K562 (cell line): ENCODE data around the gene NUDT22. TPM values are rescaled to one million over a fixed set of nuclear protein-coding genes. Genes with fewer than 3 reads are reported as not detected.

Experiments used
- ATAC-seq: fragments of 200-7000 bp; cut with Tn5 transposase; 3 replicates; pipeline ENCODE4 v1.9.1; 2020; ENCODE audit warnings: moderate library complexity
- BruUV-seq: library from RNA; stranded (reverse); fragments of 400-500 nt; replicated peaks from 2 replicates; lab custom pipeline; 2021; lab: Mats Ljungman, UMichigan
- CTCF ChIA-PET: fragments of 300-600 bp; formaldehyde crosslinking; extraction: SDS; loops from one replicate; lab custom pipeline; 2021; ENCODE audit warnings: low intra/inter-chr PET ratio; lab: Yijun Ruan, JAX
- POLR2A ChIA-PET: fragments of 300-600, 350-650 bp; sonication (Branson Sonifier 250); formaldehyde crosslinking; extraction: SDS; loops from one replicate; lab custom pipeline; 2021; ENCODE audit warnings: antibody characterized with exemption, inconsistent platforms; lab: Yijun Ruan, JAX
- DNase-seq, 4 experiments: peaks; one replicate each; pipeline versions ENCODE4 v3.0.0 to v3.0.0-alpha.2; 2011 to 2018; ENCODE audit warnings: low spot score in 3 of 4, mixed read lengths in 3 of 4; ENCODE audit errors: extremely low read depth in 1 of 4
- FAIRE-seq: peaks from 2 replicates; lab custom pipeline; 2011; peaks lifted over from hg19 to GRCh38; lab: Jason Lieb, UNC
- H2AFZ ChIP-seq: 2 replicates; pipeline ENCODE4 v1.6.0; 2011; ENCODE audit warnings: low read depth, low read length, control low read depth, inconsistent platforms
- H3K27ac ChIP-seq: fragments of 200-600 bp; 3 replicates; pipeline ENCODE4 v1.8.0; 2011; ENCODE audit warnings: low read depth, mild to moderate bottlenecking, control low read depth, inconsistent platforms, low read length, moderate library complexity, mixed read lengths; ENCODE audit errors: extremely low read depth
- H3K27me3 ChIP-seq, 2 experiments: fragments of 300-600 bp in 1 of 2; 2 replicates in 1 of 2; 3 replicates in 1 of 2; pipeline versions ENCODE4 v1.6.0 to v1.8.0; 2011; ENCODE audit warnings: inconsistent platforms in 2 of 2, low read length in 2 of 2, mild to moderate bottlenecking in 1 of 2, mixed read lengths in 1 of 2, moderate library complexity in 1 of 2; ENCODE audit not compliant: control insufficient read depth in 2 of 2, insufficient read depth in 2 of 2
- H3K36me3 ChIP-seq: fragments of 300-600 bp; 3 replicates; pipeline ENCODE4 v1.8.0; 2011; ENCODE audit warnings: mild to moderate bottlenecking, low read length, inconsistent platforms; ENCODE audit not compliant: control insufficient read depth, insufficient read depth
- H3K4me1 ChIP-seq, 2 experiments: fragments of 200-600 bp in 1 of 2; replicated peaks in 1 of 2; 2 replicates in 1 of 2; 3 replicates in 1 of 2; pipeline versions ENCODE4 v1.5.1 to v1.8.0; 2011; ENCODE audit warnings: inconsistent platforms in 2 of 2, low read length in 2 of 2, mild to moderate bottlenecking in 1 of 2, mixed read lengths in 1 of 2, moderate library complexity in 1 of 2; ENCODE audit not compliant: control insufficient read depth in 2 of 2, insufficient read depth in 2 of 2
- H3K4me2 ChIP-seq: 2 replicates; pipeline ENCODE4 v1.6.1; 2011; ENCODE audit warnings: low read length, control low read depth, inconsistent platforms, mixed read lengths; ENCODE audit not compliant: insufficient read depth
- H3K4me3 ChIP-seq: fragments of 200-600 bp; sonication (generic), shearing (Covaris generic); 2 replicates; pipeline ENCODE4 v1.5.1; 2016; ENCODE audit warnings: control low read depth, inconsistent platforms
- H3K79me2 ChIP-seq: fragments of 200-600 bp; 3 replicates; pipeline ENCODE4 v1.8.0; 2011; ENCODE audit warnings: low read length, inconsistent platforms; ENCODE audit not compliant: control insufficient read depth, insufficient read depth
- H3K9ac ChIP-seq, 2 experiments: 2 replicates each; pipeline versions ENCODE4 v1.6.0 to v1.6.1; 2011; ENCODE audit warnings: low read depth in 2 of 2, low read length in 2 of 2, control low read depth in 1 of 2, inconsistent platforms in 1 of 2, mild to moderate bottlenecking in 1 of 2, mixed read lengths in 1 of 2; ENCODE audit not compliant: insufficient read depth in 1 of 2
- H3K9me1 ChIP-seq: one replicate; pipeline ENCODE4 v1.6.0; 2011; ENCODE audit warnings: inconsistent platforms, mild to moderate bottlenecking, low read length, moderate library complexity; ENCODE audit not compliant: control insufficient read depth, insufficient read depth
- H3K9me3 ChIP-seq: replicated peaks from 2 replicates; pipeline ENCODE4 v1.5.1; 2011; ENCODE audit warnings: low read depth, low read length, inconsistent platforms; ENCODE audit not compliant: control insufficient read depth, insufficient read depth
- H4K20me1 ChIP-seq: replicated peaks from 2 replicates; pipeline ENCODE4 v1.6.1; 2011; ENCODE audit warnings: low read length, inconsistent platforms, mixed read lengths; ENCODE audit not compliant: control insufficient read depth, insufficient read depth
- CBX3 ChIP-seq, 2 experiments: IDR thresholded peaks; 1 replicate in 1 of 2; 2 replicates in 1 of 2; pipeline ENCODE4 v1.6.1; 2012; ENCODE audit warnings: inconsistent platforms in 2 of 2, low read length in 2 of 2, borderline replicate concordance in 1 of 2, control low read depth in 1 of 2
- GABPB1 ChIP-seq: sonication (generic); formaldehyde crosslinking; IDR thresholded peaks from 2 replicates; pipeline ENCODE4 v1.8.0; 2022; ENCODE audit warnings: mild to moderate bottlenecking, missing genetic modification reagents
- HDAC3 ChIP-seq: fragments of 450-650 bp; IDR thresholded peaks from 2 replicates; pipeline ENCODE4 v1.6.1; 2018; ENCODE audit warnings: borderline replicate concordance, mild to moderate bottlenecking, moderate library complexity; ENCODE audit not compliant: partially characterized antibody
- HNRNPH1 ChIP-seq: fragments of 200-400 bp; formaldehyde crosslinking; optimal IDR thresholded peaks from 2 replicates; pipeline ENCODE3; 2017; ENCODE audit warnings: low read depth, mild to moderate bottlenecking, low read length, moderate library complexity
- KAT7 ChIP-seq: sonication (generic); formaldehyde crosslinking; IDR thresholded peaks from 2 replicates; pipeline ENCODE4 v1.8.0; 2022; ENCODE audit warnings: missing genetic modification reagents, mild to moderate bottlenecking, borderline replicate concordance
- TAL1 ChIP-seq: fragments of 450-650 bp; IDR thresholded peaks from 2 replicates; pipeline ENCODE4 v1.6.1; 2016; ENCODE audit warnings: mild to moderate bottlenecking
- TBP ChIP-seq: optimal IDR thresholded peaks from 2 replicates; pipeline ENCODE3; 2011; ENCODE audit warnings: low read depth, low read length, improper control_type of control experiment
- ZBTB1 ChIP-seq: sonication (generic); formaldehyde crosslinking; IDR thresholded peaks from 2 replicates; pipeline ENCODE4 v1.8.1; 2023; ENCODE audit warnings: missing genetic modification reagents, low read depth, mild to moderate bottlenecking, borderline replicate concordance
- ZNF165 ChIP-seq: fragments of 250-450 bp; sonication (Bioruptor Pico); IDR thresholded peaks from 2 replicates; pipeline ENCODE4 v1.4.0; 2020; ENCODE audit warnings: borderline replicate concordance
- ZNF274 ChIP-seq: IDR thresholded peaks from 2 replicates; pipeline ENCODE4 v1.6.1; 2011; ENCODE audit warnings: low read depth, mild to moderate bottlenecking, low read length, moderate library complexity, borderline replicate concordance
- ZNF324 ChIP-seq: fragments of 250-450 bp; sonication (Bioruptor Pico); IDR thresholded peaks from 2 replicates; pipeline ENCODE4 v1.4.0; 2020; ENCODE audit warnings: mild to moderate bottlenecking
- ZNF740 ChIP-seq, 3 experiments: fragments of 200-800 bp in 1 of 3; sonication (Bioruptor generic) in 1 of 3; sonication (generic) in 1 of 3; formaldehyde crosslinking in 1 of 3; IDR thresholded peaks; 2 replicates each; pipeline versions ENCODE4 v1.6.1 to v1.8.0; 2016 to 2022; ENCODE audit warnings: mild to moderate bottlenecking in 2 of 3, missing compliant biosample characterization in 2 of 3, missing genetic modification characterization in 2 of 3, missing genetic modification reagents in 1 of 3
- WGBS: fragments of 100-300 bp; shearing (Covaris generic); methylation state at CpG from one replicate; pipeline ENCODE4 v1.1.6; 2016; ENCODE audit warnings: low coverage, mixed read lengths; ENCODE audit not compliant: insufficient coverage; ENCODE audit errors: missing lambda C conversion rate; 5-methylcytosine and 5-hydroxymethylcytosine counted together
- in situ Hi-C: fragments of 300-500 bp; cut with MboI; formaldehyde crosslinking; loops from 4 replicates; pipeline ENCODE4 v1.15.0; 2018; ENCODE audit warnings: inconsistent platforms, mixed read lengths
- intact Hi-C: fragments of 100-400 bp; cut with micrococcal nuclease; formaldehyde crosslinking; loops from 2 replicates; pipeline ENCODE4 v1.14.2; 2022
- polyA plus RNA-seq, 8 experiments: library from polyadenylated mRNA; depleted of rRNA in 4 of 8; stranded (reverse) in 5 of 8; unstranded in 3 of 8; fragments of >200 nt; fragmentation: Nextera tagmentation in 2 of 8; fragmentation: Illumina TruSeq in 1 of 8; extraction: Ambion mirVana in 2 of 8; extraction: Trizol in 1 of 8; gene quantifications; 2 replicates each; pipeline versions ENCODE4 v1.2.1 to v1.2.3, GENCODE V29; 2011 to 2014; ENCODE audit warnings: inconsistent platforms in 1 of 8, missing spikeins in 1 of 8
- total RNA-seq, 7 experiments: library from RNA; depleted of rRNA in 6 of 7; stranded (reverse); fragments of >200 nt in 6 of 7; fragmentation: Illumina TruSeq in 2 of 7; extraction: Trizol in 2 of 7; gene quantifications; 2 replicates each; pipeline versions ENCODE4 v1.2.1 to v1.2.3, GENCODE V29; 2011 to 2021; ENCODE audit warnings: low replicate concordance in 1 of 7
- TF ChIP-seq, protein P1 (sequence below): fragments of 250-450 bp; sonication (Bioruptor Pico); IDR thresholded peaks from 2 replicates; pipeline ENCODE4 v1.8.0; 2022; ENCODE audit warnings: inconsistent platforms, mild to moderate bottlenecking, moderate library complexity, borderline replicate concordance
- TF ChIP-seq, protein P2 (sequence below), 2 experiments: fragments of 150-350 bp in 1 of 2; IDR thresholded peaks; 2 replicates each; pipeline ENCODE4 v1.6.1; 2012 to 2016; ENCODE audit warnings: low read depth in 2 of 2, low read length in 2 of 2, mild to moderate bottlenecking in 1 of 2, moderate library complexity in 1 of 2

NUDT22 gene
- total and polyA plus RNA-seq, 9 of the 15 experiments (the other 6 are each of a cell fraction or from before 2014, with no cell fraction given), result 6.3 to 92.6 (median 37.4) TPM

GRCh38 chr11:64230985-64231365, 4.9 kb downstream of the NUDT22 start:
- no peaks in the 10 kb centered on the region for H3K27me3 ChIP-seq
- no peaks in the 10 kb centered on the region for H3K9me1 ChIP-seq
- ATAC-seq (no peak), DNase-seq (peak in 1 of 4 experiments; percentile 50), FAIRE-seq (peak; percentile 54)
- CTCF ChIA-PET, result no interaction called here
- no peaks in the 10 kb centered on the region for H4K20me1 ChIP-seq
- H3K27ac ChIP-seq, result peak overlapping the region; percentile 92
- in situ Hi-C loops, result no loop called here
- intact Hi-C loops, result loop anchor here (2.0 kb wide), 2 partner anchors 24 to 46 kb away; partner anchors contain the start of gene FERMT3
- peaks cover 37 to 82% of the 10 kb centered on the region in 2 experiments for H3K4me1 ChIP-seq
- peak overlapping the region; percentile 95 for H3K4me2 ChIP-seq
- H3K79me2 ChIP-seq, result peaks cover 57% of the 10 kb centered on the region
- BruUV-seq, result no TSS peak
- POLR2A ChIA-PET, result interaction anchor here (0.5 to 2.5 kb wide), 4 partner anchors 7 to 24 kb away, joined by 3 to 11 read pairs (median 3); partner anchors contain the start of gene FERMT3
- H3K4me3 ChIP-seq, result peak overlapping the region; percentile 76
- no peaks in the 10 kb centered on the region for H3K9me3 ChIP-seq
- H3K36me3 ChIP-seq, result peaks cover 17% of the 10 kb centered on the region; the same call in 2 of the 3 replicates
- peak overlapping the region; percentile 88 for H2AFZ ChIP-seq
- 3% methylated on average over 8 of the region's 8 CpGs for WGBS
- peak overlapping the region; percentile 91 to 96 for H3K9ac ChIP-seq
- TF ChIP-seq, protein P1, sequence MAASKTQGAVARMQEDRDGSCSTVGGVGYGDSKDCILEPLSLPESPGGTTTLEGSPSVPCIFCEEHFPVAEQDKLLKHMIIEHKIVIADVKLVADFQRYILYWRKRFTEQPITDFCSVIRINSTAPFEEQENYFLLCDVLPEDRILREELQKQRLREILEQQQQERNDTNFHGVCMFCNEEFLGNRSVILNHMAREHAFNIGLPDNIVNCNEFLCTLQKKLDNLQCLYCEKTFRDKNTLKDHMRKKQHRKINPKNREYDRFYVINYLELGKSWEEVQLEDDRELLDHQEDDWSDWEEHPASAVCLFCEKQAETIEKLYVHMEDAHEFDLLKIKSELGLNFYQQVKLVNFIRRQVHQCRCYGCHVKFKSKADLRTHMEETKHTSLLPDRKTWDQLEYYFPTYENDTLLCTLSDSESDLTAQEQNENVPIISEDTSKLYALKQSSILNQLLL (CRISPR knock-in tag), result no peak
- TF ChIP-seq HNRNPH1 (no peak), ZNF274 (no peak), ZNF740 (CRISPR knock-in tag; IDR thresholded peaks at IDR 0.05) (no peak), ZNF740 (tag; IDR thresholded peaks at IDR 0.05) (peak in 1 of 2 experiments; percentile 46; a peak in 1 of 4 replicates), CBX3 (IDR thresholded peaks at IDR 0.05; ENCODE audit: borderline replicate concordance in 1 of 2, low read length in 2 of 2) (no peak), TBP (peak; percentile 3), HDAC3 (no peak), ZNF324 (no peak), ZBTB1 (CRISPR knock-in tag) (no peak), TAL1 (no peak), GABPB1 (CRISPR knock-in tag) (no peak), ZNF165 (CRISPR knock-in tag) (no peak), KAT7 (CRISPR knock-in tag) (0 out of 2 replicates have a peak, but pooled peaks have one; percentile 3)
- TF ChIP-seq, protein P2, sequence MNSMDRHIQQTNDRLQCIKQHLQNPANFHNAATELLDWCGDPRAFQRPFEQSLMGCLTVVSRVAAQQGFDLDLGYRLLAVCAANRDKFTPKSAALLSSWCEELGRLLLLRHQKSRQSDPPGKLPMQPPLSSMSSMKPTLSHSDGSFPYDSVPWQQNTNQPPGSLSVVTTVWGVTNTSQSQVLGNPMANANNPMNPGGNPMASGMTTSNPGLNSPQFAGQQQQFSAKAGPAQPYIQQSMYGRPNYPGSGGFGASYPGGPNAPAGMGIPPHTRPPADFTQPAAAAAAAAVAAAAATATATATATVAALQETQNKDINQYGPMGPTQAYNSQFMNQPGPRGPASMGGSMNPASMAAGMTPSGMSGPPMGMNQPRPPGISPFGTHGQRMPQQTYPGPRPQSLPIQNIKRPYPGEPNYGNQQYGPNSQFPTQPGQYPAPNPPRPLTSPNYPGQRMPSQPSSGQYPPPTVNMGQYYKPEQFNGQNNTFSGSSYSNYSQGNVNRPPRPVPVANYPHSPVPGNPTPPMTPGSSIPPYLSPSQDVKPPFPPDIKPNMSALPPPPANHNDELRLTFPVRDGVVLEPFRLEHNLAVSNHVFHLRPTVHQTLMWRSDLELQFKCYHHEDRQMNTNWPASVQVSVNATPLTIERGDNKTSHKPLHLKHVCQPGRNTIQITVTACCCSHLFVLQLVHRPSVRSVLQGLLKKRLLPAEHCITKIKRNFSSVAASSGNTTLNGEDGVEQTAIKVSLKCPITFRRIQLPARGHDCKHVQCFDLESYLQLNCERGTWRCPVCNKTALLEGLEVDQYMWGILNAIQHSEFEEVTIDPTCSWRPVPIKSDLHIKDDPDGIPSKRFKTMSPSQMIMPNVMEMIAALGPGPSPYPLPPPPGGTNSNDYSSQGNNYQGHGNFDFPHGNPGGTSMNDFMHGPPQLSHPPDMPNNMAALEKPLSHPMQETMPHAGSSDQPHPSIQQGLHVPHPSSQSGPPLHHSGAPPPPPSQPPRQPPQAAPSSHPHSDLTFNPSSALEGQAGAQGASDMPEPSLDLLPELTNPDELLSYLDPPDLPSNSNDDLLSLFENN (IDR thresholded peaks at IDR 0.05; ENCODE audit: low read depth in 2 of 2, low read length in 2 of 2), result no peak
